Endothelial cell (in vitro differentiated cells): ENCODE measurements around the gene HIVEP3. TPM values are rescaled to one million over a fixed set of nuclear protein-coding genes. Genes with fewer than 3 reads are reported as not detected.

Source experiments
- DNase-seq: peaks from one replicate; pipeline ENCODE4 v3.0.0; 2021; ENCODE audit warnings: low spot score
- H3K27ac Mint-ChIP-seq: one replicate; pipeline ENCODE4 v1.8.0; 2021; ENCODE audit warnings: mixed read lengths, inconsistent platforms; ENCODE audit not compliant: unreplicated experiment
- H3K27me3 Mint-ChIP-seq: one replicate; pipeline ENCODE4 v1.8.0; 2021; ENCODE audit warnings: mild to moderate bottlenecking, moderate library complexity, mixed read lengths, inconsistent platforms; ENCODE audit not compliant: unreplicated experiment
- H3K36me3 Mint-ChIP-seq: one replicate; pipeline ENCODE4 v1.8.0; 2021; ENCODE audit warnings: mild to moderate bottlenecking, low read depth, mixed read lengths, inconsistent platforms; ENCODE audit not compliant: unreplicated experiment
- H3K4me1 Mint-ChIP-seq: one replicate; pipeline ENCODE4 v1.8.0; 2021; ENCODE audit warnings: mild to moderate bottlenecking, mixed read lengths, inconsistent platforms; ENCODE audit not compliant: unreplicated experiment
- H3K4me3 Mint-ChIP-seq: one replicate; pipeline ENCODE4 v1.8.0; 2021; ENCODE audit warnings: mild to moderate bottlenecking, mixed read lengths, inconsistent platforms; ENCODE audit not compliant: unreplicated experiment
- H3K9me3 Mint-ChIP-seq: one replicate; pipeline ENCODE4 v1.8.0; 2021; ENCODE audit warnings: mixed read lengths, inconsistent platforms; ENCODE audit not compliant: unreplicated experiment
- CTCF ChIP-seq: fragments of 200-600 bp; sonication (generic); IDR thresholded peaks from one replicate; pipeline ENCODE4 v1.5.0; 2021; ENCODE audit warnings: antibody characterized with exemption; ENCODE audit not compliant: unreplicated experiment
- total RNA-seq: library from RNA; stranded (reverse); fragmentation: NEBNext Ultra II Directional; extraction: Animal tissue kit (Norgen Biotek cat#: 25700); gene quantifications from one replicate; pipeline ENCODE4 v1.2.1, GENCODE V29; 2021; ENCODE audit not compliant: unreplicated experiment

Gene HIVEP3
- total RNA-seq, 1 donor from 2014 or later: 8.9 TPM

GRCh38 chr1:41509270-41509671 is 409.5 kb downstream of the HIVEP3 start:
- H3K4me3 Mint-ChIP-seq: no peak overlapping the region

GRCh38 chr1:41508290-41508689 is 410.4 kb downstream of the HIVEP3 start:
- DNase-seq: no peak
- H3K36me3 Mint-ChIP-seq: peaks cover 8% of the 10 kb centered on the region
- no peaks in the 10 kb centered on the region for H3K9me3 Mint-ChIP-seq
- TF ChIP-seq CTCF: no peak
- H3K4me3 Mint-ChIP-seq: no peak overlapping the region
- H3K4me1 Mint-ChIP-seq: peaks cover 32% of the 10 kb centered on the region
- H3K27me3 Mint-ChIP-seq: peaks cover 12% of the 10 kb centered on the region
- no peak overlapping the region for H3K27ac Mint-ChIP-seq

More at GRCh38 chr1:41509270-41509671, 409.5 kb downstream of the HIVEP3 start:
- TF ChIP-seq CTCF: no peak
- no peak for DNase-seq
- H3K27ac Mint-ChIP-seq: no peak overlapping the region
- peaks cover 29% of the 10 kb centered on the region for H3K4me1 Mint-ChIP-seq
- H3K36me3 Mint-ChIP-seq: peaks cover 8% of the 10 kb centered on the region
- H3K27me3 Mint-ChIP-seq: peaks cover 9% of the 10 kb centered on the region
- no peaks in the 10 kb centered on the region for H3K9me3 Mint-ChIP-seq

- H3K4me1 Mint-ChIP-seq: peaks cover 32% of the 10 kb centered on the region
- no peak overlapping the region for H3K4me3 Mint-ChIP-seq
- TF ChIP-seq CTCF: no peak
- no peaks in the 10 kb centered on the region for H3K9me3 Mint-ChIP-seq
- H3K27ac Mint-ChIP-seq: no peak overlapping the region
- peaks cover 8% of the 10 kb centered on the region for H3K36me3 Mint-ChIP-seq
- H3K27me3 Mint-ChIP-seq: peaks cover 10% of the 10 kb centered on the region
- no peak for DNase-seq
Observed at GRCh38 chr1:41507836-41508235, 410.9 kb downstream of the HIVEP3 start.

GRCh38 chr1:41507110-41507720 is 411.5 kb downstream of the HIVEP3 start:
- no peak overlapping the region for H3K27ac Mint-ChIP-seq
- peaks cover 32% of the 10 kb centered on the region for H3K4me1 Mint-ChIP-seq
- DNase-seq: no peak
- H3K36me3 Mint-ChIP-seq: peaks cover 8% of the 10 kb centered on the region
- peaks cover 9% of the 10 kb centered on the region for H3K27me3 Mint-ChIP-seq
- no peak overlapping the region for H3K4me3 Mint-ChIP-seq
- no peaks in the 10 kb centered on the region for H3K9me3 Mint-ChIP-seq
- TF ChIP-seq CTCF: no peak

GRCh38 chr1:41504114-41505035 is 414.3 kb downstream of the HIVEP3 start:
- DNase-seq: no peak
- no peaks in the 10 kb centered on the region for H3K36me3 Mint-ChIP-seq
- H3K27me3 Mint-ChIP-seq: peaks cover 9% of the 10 kb centered on the region
- no peak overlapping the region for H3K27ac Mint-ChIP-seq
- H3K4me3 Mint-ChIP-seq: no peak overlapping the region
- no peak for TF ChIP-seq CTCF
- H3K4me1 Mint-ChIP-seq: peaks cover 25% of the 10 kb centered on the region
- H3K9me3 Mint-ChIP-seq: no peaks in the 10 kb centered on the region
